H1 (cell line): ENCODE data around the gene HSH2D. TPM values are rescaled to one million over a fixed set of nuclear protein-coding genes. Genes with fewer than 3 reads are reported as not detected.

Experiments used
- CTCF ChIA-PET: fragments of 300-600 bp; sonication (Branson Sonifier 250); formaldehyde crosslinking; loops from one replicate; lab custom pipeline; 2021; ENCODE audit not compliant: partially characterized antibody; lab: Charles Lee
- POLR2A ChIA-PET: fragments of 300-600 bp; sonication (Branson Sonifier 250); formaldehyde crosslinking; loops from one replicate; lab custom pipeline; 2021; ENCODE audit warnings: inconsistent platforms; ENCODE audit not compliant: partially characterized antibody; lab: Charles Lee
- DNase-seq, 2 experiments: peaks; one replicate each; pipeline versions ENCODE4 v3.0.0 to v3.0.0-alpha.2; 2010 to 2022; ENCODE audit warnings: low spot score in 2 of 2, low read depth in 1 of 2, mixed read lengths in 1 of 2
- FAIRE-seq: peaks from 2 replicates; lab custom pipeline; 2011; peaks lifted over from hg19 to GRCh38; lab: Jason Lieb, UNC
- H2AFZ ChIP-seq: 2 replicates; pipeline ENCODE4 v1.8.1; 2012; ENCODE audit warnings: low read length, inconsistent platforms
- H2AK5ac ChIP-seq: 2 replicates; pipeline ENCODE4 v1.6.1; 2013; ENCODE audit warnings: low read depth, low read length
- H2BK120ac ChIP-seq: replicated peaks from 2 replicates; pipeline ENCODE3; 2013; ENCODE audit warnings: low read depth, low read length, inconsistent platforms
- H2BK12ac ChIP-seq: 2 replicates; pipeline ENCODE4 v1.6.1; 2013; ENCODE audit warnings: low read depth, low read length
- H2BK15ac ChIP-seq: 2 replicates; pipeline ENCODE4 v1.6.1; 2013; ENCODE audit warnings: low read length
- H2BK20ac ChIP-seq: 2 replicates; pipeline ENCODE4 v1.6.1; 2013; ENCODE audit warnings: low read length
- H2BK5ac ChIP-seq: 2 replicates; pipeline ENCODE4 v1.6.1; 2013; ENCODE audit warnings: low read depth, low read length
- H3K14ac ChIP-seq: 2 replicates; pipeline ENCODE4 v1.6.1; 2013; ENCODE audit warnings: inconsistent platforms; ENCODE audit not compliant: insufficient read length
- H3K18ac ChIP-seq: 2 replicates; pipeline ENCODE4 v1.6.1; 2013; ENCODE audit warnings: low read length; ENCODE audit errors: extremely low read depth
- H3K23ac ChIP-seq: 2 replicates; pipeline ENCODE4 v1.6.1; 2013; ENCODE audit warnings: inconsistent platforms; ENCODE audit not compliant: insufficient read length
- H3K23me2 ChIP-seq: 2 replicates; pipeline ENCODE4 v1.6.1; 2013; ENCODE audit warnings: low read depth, low read length
- H3K27ac ChIP-seq: 2 replicates; pipeline ENCODE4 v1.6.1; 2011; ENCODE audit warnings: low read depth, low read length, inconsistent platforms
- H3K27me3 ChIP-seq, 4 experiments: replicated peaks in 1 of 4; 1 replicate in 1 of 4; 2 replicates in 3 of 4; pipeline versions ENCODE4 v1.6.1 to v1.8.1; 2011 to 2013; ENCODE audit warnings: low read length in 3 of 4, mild to moderate bottlenecking in 3 of 4, inconsistent platforms in 2 of 4, mixed read lengths in 2 of 4, moderate library complexity in 1 of 4; ENCODE audit not compliant: control insufficient read depth in 3 of 4, insufficient read depth in 3 of 4; ENCODE audit errors: extremely low read depth in 1 of 4
- H3K36me3 ChIP-seq, 4 experiments: 2 replicates each; pipeline versions ENCODE4 v1.6.1 to v1.8.1; 2011 to 2013; ENCODE audit warnings: mild to moderate bottlenecking in 4 of 4, low read length in 3 of 4, moderate library complexity in 2 of 4, control low read depth in 1 of 4, inconsistent platforms in 1 of 4; ENCODE audit not compliant: insufficient read depth in 4 of 4, control insufficient read depth in 2 of 4
- H3K4ac ChIP-seq: replicated peaks from 2 replicates; pipeline ENCODE3; 2013; ENCODE audit warnings: low read length, low read depth, mixed read lengths, inconsistent platforms; ENCODE audit not compliant: insufficient read length
- H3K4me1 ChIP-seq, 4 experiments: replicated peaks in 1 of 4; 1 replicate in 1 of 4; 2 replicates in 3 of 4; pipeline versions ENCODE4 v1.6.1 to v1.8.1; 2011 to 2013; ENCODE audit warnings: low read length in 3 of 4, inconsistent platforms in 2 of 4, mixed read lengths in 1 of 4; ENCODE audit not compliant: insufficient read depth in 4 of 4, control insufficient read depth in 3 of 4
- H3K4me2 ChIP-seq, 2 experiments: 2 replicates each; pipeline versions ENCODE4 v1.6.1 to v1.8.1; 2011 to 2013; ENCODE audit warnings: low read depth in 2 of 2, low read length in 2 of 2, control low read depth in 1 of 2, inconsistent platforms in 1 of 2, mild to moderate bottlenecking in 1 of 2; ENCODE audit not compliant: insufficient read depth in 1 of 2
- H3K4me3 ChIP-seq, 4 experiments: fragments of 200-600, 300-600 bp in 1 of 4; sonication (generic), shearing (Covaris generic), sonication (Bioruptor Twin) in 1 of 4; 2 replicates each; pipeline versions ENCODE4 v1.5.1 to v1.8.1; 2011 to 2016; ENCODE audit warnings: low read length in 4 of 4, low read depth in 3 of 4, control low read depth in 2 of 4, inconsistent platforms in 2 of 4, mild to moderate bottlenecking in 2 of 4, mixed read lengths in 1 of 4, moderate library complexity in 1 of 4; ENCODE audit not compliant: insufficient read depth in 2 of 4; ENCODE audit errors: extremely low read depth in 1 of 4
- H3K56ac ChIP-seq: replicated peaks from 2 replicates; pipeline ENCODE3; 2013; ENCODE audit warnings: low read depth, mild to moderate bottlenecking, mixed read lengths, low read length, inconsistent platforms; ENCODE audit not compliant: insufficient read length
- H3K79me1 ChIP-seq: 2 replicates; pipeline ENCODE4 v1.6.1; 2013; ENCODE audit warnings: low read depth, low read length, control low read depth
- H3K79me2 ChIP-seq, 2 experiments: 2 replicates each; pipeline versions ENCODE4 v1.6.1 to v1.8.1; 2012 to 2013; ENCODE audit warnings: low read length in 2 of 2, mild to moderate bottlenecking in 2 of 2, inconsistent platforms in 1 of 2; ENCODE audit not compliant: insufficient read depth in 2 of 2, control insufficient read depth in 1 of 2
- H3K9ac ChIP-seq, 4 experiments: replicated peaks in 1 of 4; 1 replicate in 1 of 4; 2 replicates in 3 of 4; pipeline versions ENCODE4 v1.6.1 to v1.8.1; 2011 to 2013; ENCODE audit warnings: low read depth in 3 of 4, low read length in 3 of 4, control low read depth in 2 of 4, mild to moderate bottlenecking in 2 of 4, moderate library complexity in 2 of 4, inconsistent platforms in 1 of 4; ENCODE audit errors: extremely low read depth in 1 of 4
- H3K9me3 ChIP-seq, 2 experiments: 2 replicates each; pipeline versions ENCODE4 v1.6.1 to v1.8.1; 2012 to 2013; ENCODE audit warnings: mild to moderate bottlenecking in 2 of 2, moderate library complexity in 2 of 2, control low read depth in 1 of 2, inconsistent platforms in 1 of 2, low read depth in 1 of 2, low read length in 1 of 2, mixed read lengths in 1 of 2; ENCODE audit not compliant: insufficient read depth in 2 of 2
- H4K20me1 ChIP-seq, 2 experiments: replicated peaks in 1 of 2; 2 replicates each; pipeline versions ENCODE3 to v1.8.1; 2011 to 2013; ENCODE audit warnings: inconsistent platforms in 2 of 2, low read length in 2 of 2, mild to moderate bottlenecking in 1 of 2; ENCODE audit not compliant: insufficient read depth in 2 of 2, control insufficient read depth in 1 of 2
- H4K5ac ChIP-seq: 2 replicates; pipeline ENCODE4 v1.6.1; 2013; ENCODE audit warnings: low read length, low read depth, mixed read lengths, inconsistent platforms; ENCODE audit not compliant: insufficient read length
- H4K8ac ChIP-seq: 2 replicates; pipeline ENCODE4 v1.8.0; 2013; ENCODE audit warnings: mild to moderate bottlenecking, moderate library complexity, low read length, inconsistent platforms; ENCODE audit not compliant: insufficient read depth; ENCODE audit errors: extremely low read depth
- H4K91ac ChIP-seq: replicated peaks from 2 replicates; pipeline ENCODE3; 2013; ENCODE audit warnings: low read length, mixed read lengths, inconsistent platforms; ENCODE audit not compliant: insufficient read length
- GTF2F1 ChIP-seq: IDR thresholded peaks from 2 replicates; pipeline ENCODE4 v1.6.1; 2012; ENCODE audit warnings: low read depth, low read length, improper control_type of control experiment, borderline replicate concordance
- KDM4A ChIP-seq: IDR thresholded peaks from one replicate; pipeline ENCODE4 v1.7.1; 2012; ENCODE audit warnings: low read depth, mild to moderate bottlenecking, moderate library complexity, low read length, inconsistent platforms; ENCODE audit not compliant: severe bottlenecking
- POLR2A ChIP-seq, 2 experiments: IDR thresholded peaks; 1 replicate in 1 of 2; 2 replicates in 1 of 2; pipeline ENCODE4 v1.6.1; 2011; ENCODE audit warnings: low read depth in 2 of 2, low read length in 2 of 2, mild to moderate bottlenecking in 2 of 2; ENCODE audit errors: control extremely low read depth in 1 of 2
- WGBS, 2 experiments: shearing (Covaris generic) in 1 of 2; methylation state at CpG; one replicate each; pipeline versions ENCODE4 v1.1.6 to v1.1.7; 2013 to 2015; ENCODE audit warnings: low lambda C conversion rate in 2 of 2, mixed read lengths in 2 of 2, inconsistent platforms in 1 of 2, low coverage in 1 of 2, missing lambda C conversion rate in 1 of 2; ENCODE audit not compliant: insufficient replicate concordance in 2 of 2, insufficient coverage in 1 of 2, insufficient read length in 1 of 2; ENCODE audit errors: extremely low coverage in 1 of 2, missing lambda C conversion rate in 1 of 2; 5-methylcytosine and 5-hydroxymethylcytosine counted together
- polyA plus RNA-seq, 7 experiments: library from polyadenylated mRNA; depleted of rRNA in 3 of 7; stranded (reverse) in 5 of 7; unstranded in 2 of 7; fragments of >200 nt in 5 of 7; fragments of 200-250 nt in 2 of 7; gene quantifications; 1 replicate in 5 of 7; 2 replicates in 1 of 7; 4 replicates in 1 of 7; pipeline versions ENCODE4 v1.2.1 to v1.2.3, GENCODE V29; 2011 to 2013; ENCODE audit warnings: missing spikeins in 2 of 7, mixed read lengths in 2 of 7
- total RNA-seq: library from RNA; stranded (reverse); fragmentation: NEBNext Ultra II Directional; extraction: Animal tissue kit (Norgen Biotek cat#: 25700); gene quantifications from 2 replicates; pipeline ENCODE4 v1.2.1, GENCODE V29; 2021

HSH2D gene
- total and polyA plus RNA-seq, 2 of the 8 experiments (the other 6 are each of a cell fraction or from before 2014, with no cell fraction given): 0.67 to 1.6 TPM

DNA sequence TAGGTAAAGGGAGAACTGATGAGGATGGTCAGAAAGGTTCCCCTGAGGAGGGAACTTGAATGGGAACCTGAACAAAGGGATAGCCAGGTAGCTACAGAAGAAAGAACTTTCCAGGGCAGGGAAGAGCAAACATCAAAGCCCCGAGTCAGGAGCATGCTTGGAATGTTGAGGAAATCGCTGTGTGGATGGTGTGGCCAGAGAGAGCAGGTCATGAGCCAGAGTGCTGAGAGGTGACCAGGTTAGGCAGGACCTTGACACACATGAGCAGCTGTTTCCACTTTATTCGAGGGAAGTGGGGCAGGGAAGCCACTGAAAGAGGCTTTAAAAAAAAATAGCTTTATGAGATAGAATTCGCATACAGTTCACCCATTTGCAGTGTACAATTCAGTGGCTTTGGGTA is 27.4 kb upstream of the HSH2D start:
- Histone ChIP-seq H4K5ac (no peak overlapping the region), H2AFZ (no peak overlapping the region), H3K23me2 (peaks cover 4% of the 10 kb centered on the region; the same call in 1 of the 2 replicates), H2BK12ac (no peak overlapping the region), H2AK5ac (no peak overlapping the region), H2BK5ac (no peak overlapping the region; the same call in 1 of the 2 replicates), H3K18ac (no peak overlapping the region)
- WGBS, 2 experiments: 86% methylated on average over 4 of the region's 4 CpGs; no CpG with 5 or more reads in 1 of the 2 experiments
- DNase-seq: no peak
- TF ChIP-seq GTF2F1: no peak
- no peak for TF ChIP-seq POLR2A (IDR thresholded peaks at IDR 0.05; ENCODE audit: control extremely low read depth in 1 of 2, low read depth in 2 of 2, low read length in 2 of 2)
- no peak for TF ChIP-seq KDM4A
- TF ChIP-seq, all 59 proteins: peak for 0
- Histone ChIP-seq H4K91ac (no peak overlapping the region), H2BK20ac (no peak overlapping the region), H4K8ac (no peak overlapping the region), H3K9ac (no peak overlapping the region), H2BK15ac (no peak overlapping the region), H3K36me3 (peaks cover 9 to 20% (median 16%) of the 10 kb centered on the region in 4 experiments), H3K23ac (no peak overlapping the region), H3K4me2 (no peak overlapping the region), H3K4ac (no peak overlapping the region), H3K27me3 (no peaks in the 10 kb centered on the region), H3K9me3 (no peaks in the 10 kb centered on the region), H3K14ac (no peak overlapping the region), H3K79me1 (peaks cover 14% of the 10 kb centered on the region), H3K4me3 (no peak overlapping the region), H2BK120ac (no peak overlapping the region), H4K20me1 (peaks cover 4 to 21% of the 10 kb centered on the region in 2 experiments), H3K56ac (no peak overlapping the region), H3K27ac (no peak overlapping the region), H3K4me1 (peaks cover 0 to 7% (median 2%) of the 10 kb centered on the region in 4 experiments; a peak in 4 of 7 replicates), H3K79me2 (peaks cover 11 to 46% of the 10 kb centered on the region in 2 experiments)
- ChIA-PET CTCF (interaction anchor here (1.2 kb wide), 2 partner anchors 35 to 69 kb away, joined by 3 to 4 read pairs; partner anchors contain the start of gene FAM32A), POLR2A (interaction anchor here (1.0 to 37.0 kb wide), 4 partner anchors 10 to 56 kb away, joined by 3 to 582 read pairs (median 4); partner anchors contain the start of gene TPM4)
- no peak for FAIRE-seq
